WTC11 (cell line): ENCODE results near the gene GNPDA1. TPM values are rescaled to one million over a fixed set of nuclear protein-coding genes. Genes with fewer than 3 reads are reported as not detected.
"Not testable (repeated sequence)": the region's sequence is repeated elsewhere in the genome, so short reads cannot be mapped to it uniquely, and the experiment has no call there.

ENCODE experiments used
- ATAC-seq: fragments of 200-7000 bp; cut with Tn5 transposase; 2 replicates; pipeline ENCODE4 v1.10.0; 2021; ENCODE audit warnings: mild to moderate bottlenecking, moderate library complexity
- CTCF ChIA-PET: fragments of 300-600 bp; sonication (Branson Sonifier 250); formaldehyde crosslinking; loops from one replicate; lab custom pipeline; 2021; ENCODE audit warnings: antibody characterized with exemption; lab: Charles Lee
- POLR2A ChIA-PET: fragments of 350-600 bp; sonication (Branson Sonifier 250); formaldehyde crosslinking; loops from one replicate; lab custom pipeline; 2021; ENCODE audit warnings: antibody characterized with exemption; lab: Charles Lee
- DNase-seq: peaks from one replicate; pipeline ENCODE4 v3.0.0; 2021; ENCODE audit warnings: low spot score
- H3K27ac Mint-ChIP-seq: 2 replicates; pipeline ENCODE4 v1.8.0; 2021; ENCODE audit warnings: mixed read lengths
- H3K27me3 Mint-ChIP-seq: 2 replicates; pipeline ENCODE4 v1.8.0; 2021; ENCODE audit warnings: low read depth, mild to moderate bottlenecking, moderate library complexity, mixed read lengths
- H3K36me3 Mint-ChIP-seq: 2 replicates; pipeline ENCODE4 v1.8.0; 2021; ENCODE audit warnings: mixed read lengths
- H3K4me1 Mint-ChIP-seq: 2 replicates; pipeline ENCODE4 v1.8.0; 2022; ENCODE audit warnings: mixed read lengths
- H3K4me3 Mint-ChIP-seq: 2 replicates; pipeline ENCODE4 v1.8.0; 2021; ENCODE audit warnings: mild to moderate bottlenecking, moderate library complexity, mixed read lengths
- H3K9me3 Mint-ChIP-seq: 2 replicates; pipeline ENCODE4 v1.8.0; 2021; ENCODE audit warnings: mixed read lengths
- AFF4 ChIP-seq: sonication (generic); formaldehyde crosslinking; IDR thresholded peaks from 2 replicates; pipeline ENCODE4 v1.8.1; 2023; ENCODE audit warnings: mild to moderate bottlenecking, missing genetic modification reagents, borderline replicate concordance
- ATF1 ChIP-seq: sonication (generic); formaldehyde crosslinking; IDR thresholded peaks from 2 replicates; pipeline ENCODE4 v1.8.1; 2023; ENCODE audit warnings: mild to moderate bottlenecking, moderate library complexity, missing genetic modification reagents
- CBFB ChIP-seq: sonication (generic); formaldehyde crosslinking; IDR thresholded peaks from 2 replicates; pipeline ENCODE4 v1.8.1; 2022; ENCODE audit warnings: mild to moderate bottlenecking, low read depth, missing genetic modification reagents
- CREB1 ChIP-seq: sonication (generic); formaldehyde crosslinking; IDR thresholded peaks from 2 replicates; pipeline ENCODE4 v1.8.0; 2023; ENCODE audit warnings: mild to moderate bottlenecking, missing genetic modification reagents
- ELF4 ChIP-seq: sonication (generic); formaldehyde crosslinking; IDR thresholded peaks from 2 replicates; pipeline ENCODE4 v1.8.1; 2022; ENCODE audit warnings: low read depth, mild to moderate bottlenecking, moderate library complexity, missing genetic modification reagents
- FOXJ3 ChIP-seq: sonication (generic); formaldehyde crosslinking; IDR thresholded peaks from 2 replicates; pipeline ENCODE4 v1.9.0; 2021; ENCODE audit warnings: missing genetic modification reagents, mild to moderate bottlenecking, borderline replicate concordance
- FOXK1 ChIP-seq: sonication (generic); formaldehyde crosslinking; IDR thresholded peaks from 2 replicates; pipeline ENCODE4 v1.8.0; 2022; ENCODE audit warnings: mild to moderate bottlenecking, moderate library complexity, missing genetic modification reagents
- MXD4 ChIP-seq: fragments of 250-450 bp; sonication (Bioruptor Pico); IDR thresholded peaks from 2 replicates; pipeline ENCODE4 v1.8.0; 2021; ENCODE audit warnings: mild to moderate bottlenecking, moderate library complexity, borderline replicate concordance
- NFATC4 ChIP-seq: fragments of 250-450 bp; sonication (Bioruptor Pico); IDR thresholded peaks from 2 replicates; pipeline ENCODE4 v1.9.0; 2021; ENCODE audit warnings: mild to moderate bottlenecking
- NFYB ChIP-seq: sonication (generic); formaldehyde crosslinking; conservative IDR thresholded peaks from 2 replicates; pipeline ENCODE4 v1.8.0; 2022; ENCODE audit warnings: low read depth, missing genetic modification reagents
- NR2C2 ChIP-seq: sonication (generic); formaldehyde crosslinking; IDR thresholded peaks from 2 replicates; pipeline ENCODE4 v1.8.0; 2022; ENCODE audit warnings: mild to moderate bottlenecking, missing genetic modification reagents
- TCF7 ChIP-seq: sonication (generic); formaldehyde crosslinking; IDR thresholded peaks from 2 replicates; pipeline ENCODE4 v1.8.0; 2022; ENCODE audit warnings: mild to moderate bottlenecking, low read depth, missing genetic modification reagents, moderate library complexity
- USF2 ChIP-seq: sonication (generic); formaldehyde crosslinking; IDR thresholded peaks from 2 replicates; pipeline ENCODE4 v1.8.1; 2023; ENCODE audit warnings: mild to moderate bottlenecking, missing genetic modification reagents, moderate library complexity
- ZNF263 ChIP-seq: sonication (generic); formaldehyde crosslinking; IDR thresholded peaks from 2 replicates; pipeline ENCODE4 v1.8.1; 2022; ENCODE audit warnings: low read depth, mild to moderate bottlenecking, moderate library complexity, missing genetic modification reagents
- total RNA-seq: library from RNA; stranded (reverse); gene quantifications from 3 replicates; pipeline ENCODE4 v1.2.3, GENCODE V29; 2021
- TF ChIP-seq, protein P1 (sequence below): fragments of 250-450 bp; sonication (Bioruptor Pico); IDR thresholded peaks from 2 replicates; pipeline ENCODE4 v1.8.0; 2021; ENCODE audit warnings: mild to moderate bottlenecking
- TF ChIP-seq, protein P2 (sequence below): sonication (generic); formaldehyde crosslinking; conservative IDR thresholded peaks from 2 replicates; pipeline ENCODE4 v1.8.1; 2023; ENCODE audit warnings: mild to moderate bottlenecking, low read depth, missing genetic modification reagents, moderate library complexity
- TF ChIP-seq, protein P3 (sequence below): sonication (generic); formaldehyde crosslinking; IDR thresholded peaks from 2 replicates; pipeline ENCODE4 v1.8.0; 2022; ENCODE audit warnings: mild to moderate bottlenecking, missing genetic modification reagents
- TF ChIP-seq, protein P4 (sequence below): sonication (generic); formaldehyde crosslinking; conservative IDR thresholded peaks from 2 replicates; pipeline ENCODE4 v1.8.1; 2022; ENCODE audit warnings: mild to moderate bottlenecking, missing genetic modification reagents

Gene GNPDA1
- total RNA-seq, 1 experiment from 2014 or later, result 54.8 TPM

DNA sequence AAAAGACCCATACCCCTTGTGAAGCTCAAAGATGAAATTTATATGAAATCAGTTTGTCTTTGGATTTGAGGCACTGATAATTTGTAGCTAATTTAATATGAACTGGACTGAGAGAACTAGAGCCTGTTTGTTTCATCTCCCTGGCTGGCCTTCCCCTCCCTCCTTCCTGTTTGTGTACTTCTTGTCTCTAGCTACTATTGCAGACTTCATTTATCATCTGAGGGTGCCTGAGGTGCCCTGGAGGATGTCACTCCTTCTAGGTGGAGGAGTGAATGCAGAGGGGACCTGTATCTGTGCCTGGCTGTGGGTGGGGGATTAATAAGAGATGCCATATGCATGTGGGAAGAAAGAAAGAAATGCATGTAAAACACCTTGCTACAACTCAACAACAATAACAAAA lies 22.2 kb upstream of the GNPDA1 start:
- no peak overlapping the region for H3K4me3 Mint-ChIP-seq
- H3K4me1 Mint-ChIP-seq, result no peaks in the 10 kb centered on the region
- ATAC-seq (no peak), DNase-seq (no peak)
- ChIA-PET CTCF (no interaction called here), POLR2A (no interaction called here)
- TF ChIP-seq TCF7, result no peak
- no peaks in the 10 kb centered on the region for H3K36me3 Mint-ChIP-seq
- no peaks in the 10 kb centered on the region; the same call in 1 of the 2 replicates for H3K27me3 Mint-ChIP-seq
- no peak overlapping the region for H3K27ac Mint-ChIP-seq
- H3K9me3 Mint-ChIP-seq, result no peaks in the 10 kb centered on the region

DNA sequence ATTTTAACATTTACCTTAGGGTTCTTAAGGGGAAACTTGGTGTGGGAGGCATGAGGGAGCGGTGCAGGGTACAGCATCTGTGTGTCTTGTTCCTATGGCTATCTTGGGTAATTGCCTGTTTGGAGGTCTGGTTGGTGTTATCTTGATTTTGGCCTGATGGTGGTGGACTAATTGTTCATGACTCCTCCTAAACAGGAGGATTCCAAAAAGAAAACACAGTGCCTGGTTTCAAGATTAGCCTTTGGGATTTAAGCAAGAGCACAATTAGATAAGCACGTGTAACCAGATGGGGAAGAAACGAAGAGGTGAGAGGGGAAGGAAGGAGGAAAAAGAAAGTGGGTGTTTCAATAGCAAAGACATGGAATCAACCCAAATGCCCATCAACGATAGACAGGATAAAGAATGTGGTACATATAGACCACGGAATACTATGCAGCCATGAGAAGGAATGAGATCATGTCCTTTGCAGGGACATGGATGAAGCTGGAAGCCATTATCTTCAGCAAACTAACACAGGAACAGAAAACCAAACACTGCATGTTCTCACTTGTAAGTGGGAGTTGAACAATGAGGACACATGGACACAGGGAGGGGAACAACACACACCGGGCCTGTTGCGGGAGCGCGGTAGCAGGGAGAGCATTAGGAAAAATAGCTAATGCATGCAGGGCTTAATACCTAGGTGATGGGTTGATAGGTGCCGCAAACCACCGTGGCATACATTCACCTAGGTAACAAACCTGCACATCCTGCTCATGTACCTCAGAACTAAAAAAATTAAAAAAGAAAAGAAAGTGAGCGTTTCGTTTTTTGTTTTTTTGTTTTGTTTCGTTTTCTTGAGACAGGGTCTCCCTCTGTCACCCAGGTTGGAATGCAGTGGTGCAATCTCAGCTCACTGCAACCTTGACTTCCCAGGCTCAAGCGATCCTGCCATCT lies 21.1 kb upstream of the GNPDA1 start:
- ATAC-seq, H3K9me3 Mint-ChIP-seq, H3K4me1 Mint-ChIP-seq, H3K27me3 Mint-ChIP-seq, POLR2A ChIA-PET, H3K36me3 Mint-ChIP-seq, DNase-seq, H3K4me3 Mint-ChIP-seq, H3K27ac Mint-ChIP-seq: not testable (repeated sequence)
- CTCF ChIA-PET, result interaction anchor here (0.6 kb wide), 1 partner anchor 185 kb away, joined by 6 read pairs; no protein-coding TSS in a partner anchor

DNA sequence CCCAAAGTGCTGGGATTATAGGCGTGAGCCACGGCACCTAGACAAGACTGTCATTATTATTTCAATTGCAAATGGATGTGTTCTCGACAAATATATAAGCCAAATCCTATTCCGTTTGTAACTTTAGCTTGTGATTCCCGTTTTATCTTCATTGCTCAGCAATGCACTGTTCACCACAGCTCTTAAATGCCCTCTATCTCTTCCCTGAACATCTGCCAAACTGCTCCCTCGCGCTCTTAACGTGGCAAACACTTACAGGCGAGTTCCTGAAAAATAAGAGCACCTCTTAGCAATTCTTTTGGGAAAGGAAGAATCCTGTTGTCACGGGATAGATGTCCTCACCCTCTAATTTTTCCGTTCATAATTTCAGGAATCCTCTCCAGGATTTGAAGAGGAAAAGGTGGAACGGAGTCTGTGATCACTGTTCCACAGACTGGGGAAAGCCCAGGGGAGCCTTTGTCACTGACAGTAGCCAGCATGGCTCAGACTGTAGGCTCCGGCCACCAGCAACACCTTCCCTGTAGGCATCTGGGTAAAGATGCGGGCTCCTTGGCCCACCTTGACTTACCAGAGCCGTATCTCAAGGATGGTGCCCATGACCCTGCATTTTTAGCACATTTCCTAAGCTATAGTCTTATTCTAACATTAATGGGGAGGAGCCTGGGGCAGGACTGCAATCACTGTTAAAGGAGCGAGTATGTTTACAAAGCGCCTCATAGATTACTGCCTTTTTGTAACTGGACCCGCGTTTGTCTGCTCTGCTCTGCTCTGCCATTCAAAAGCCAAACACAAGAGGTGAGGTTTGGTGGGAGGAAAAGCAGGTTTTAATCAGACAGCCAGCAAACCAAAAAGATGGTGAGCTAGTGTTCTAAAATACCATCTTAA lies 20.2 kb upstream of the GNPDA1 start:
- POLR2A ChIA-PET, result no interaction called here
- CTCF ChIA-PET, result interaction anchor here (0.9 kb wide), 1 partner anchor 16 kb away, joined by 3 read pairs; no protein-coding TSS in a partner anchor
- Mint-ChIP-seq H3K36me3 (no peaks in the 10 kb centered on the region), H3K27ac (no peak overlapping the region), H3K4me1 (no peaks in the 10 kb centered on the region), H3K9me3 (no peaks in the 10 kb centered on the region), H3K27me3 (no peaks in the 10 kb centered on the region; the same call in 1 of the 2 replicates), H3K4me3 (no peak overlapping the region)
- DNase-seq, result no peak
- no peak for ATAC-seq
- TF ChIP-seq ELF4 (CRISPR knock-in tag) (no peak), FOXK1 (CRISPR knock-in tag) (no peak), NFATC4 (CRISPR knock-in tag) (no peak), CBFB (CRISPR knock-in tag) (no peak), NR2C2 (CRISPR knock-in tag) (no peak), ATF1 (CRISPR knock-in tag) (no peak), FOXJ3 (no peak), NFYB (CRISPR knock-in tag) (no peak), CREB1 (CRISPR knock-in tag) (no peak), ZNF263 (CRISPR knock-in tag) (no peak), USF2 (CRISPR knock-in tag) (no peak), MXD4 (CRISPR knock-in tag) (no peak), AFF4 (CRISPR knock-in tag) (no peak)
- TF ChIP-seq, protein P1, sequence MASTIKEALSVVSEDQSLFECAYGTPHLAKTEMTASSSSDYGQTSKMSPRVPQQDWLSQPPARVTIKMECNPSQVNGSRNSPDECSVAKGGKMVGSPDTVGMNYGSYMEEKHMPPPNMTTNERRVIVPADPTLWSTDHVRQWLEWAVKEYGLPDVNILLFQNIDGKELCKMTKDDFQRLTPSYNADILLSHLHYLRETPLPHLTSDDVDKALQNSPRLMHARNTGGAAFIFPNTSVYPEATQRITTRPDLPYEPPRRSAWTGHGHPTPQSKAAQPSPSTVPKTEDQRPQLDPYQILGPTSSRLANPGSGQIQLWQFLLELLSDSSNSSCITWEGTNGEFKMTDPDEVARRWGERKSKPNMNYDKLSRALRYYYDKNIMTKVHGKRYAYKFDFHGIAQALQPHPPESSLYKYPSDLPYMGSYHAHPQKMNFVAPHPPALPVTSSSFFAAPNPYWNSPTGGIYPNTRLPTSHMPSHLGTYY (CRISPR knock-in tag), result no peak
- TF ChIP-seq, protein P2, sequence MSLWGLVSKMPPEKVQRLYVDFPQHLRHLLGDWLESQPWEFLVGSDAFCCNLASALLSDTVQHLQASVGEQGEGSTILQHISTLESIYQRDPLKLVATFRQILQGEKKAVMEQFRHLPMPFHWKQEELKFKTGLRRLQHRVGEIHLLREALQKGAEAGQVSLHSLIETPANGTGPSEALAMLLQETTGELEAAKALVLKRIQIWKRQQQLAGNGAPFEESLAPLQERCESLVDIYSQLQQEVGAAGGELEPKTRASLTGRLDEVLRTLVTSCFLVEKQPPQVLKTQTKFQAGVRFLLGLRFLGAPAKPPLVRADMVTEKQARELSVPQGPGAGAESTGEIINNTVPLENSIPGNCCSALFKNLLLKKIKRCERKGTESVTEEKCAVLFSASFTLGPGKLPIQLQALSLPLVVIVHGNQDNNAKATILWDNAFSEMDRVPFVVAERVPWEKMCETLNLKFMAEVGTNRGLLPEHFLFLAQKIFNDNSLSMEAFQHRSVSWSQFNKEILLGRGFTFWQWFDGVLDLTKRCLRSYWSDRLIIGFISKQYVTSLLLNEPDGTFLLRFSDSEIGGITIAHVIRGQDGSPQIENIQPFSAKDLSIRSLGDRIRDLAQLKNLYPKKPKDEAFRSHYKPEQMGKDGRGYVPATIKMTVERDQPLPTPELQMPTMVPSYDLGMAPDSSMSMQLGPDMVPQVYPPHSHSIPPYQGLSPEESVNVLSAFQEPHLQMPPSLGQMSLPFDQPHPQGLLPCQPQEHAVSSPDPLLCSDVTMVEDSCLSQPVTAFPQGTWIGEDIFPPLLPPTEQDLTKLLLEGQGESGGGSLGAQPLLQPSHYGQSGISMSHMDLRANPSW (CRISPR knock-in tag), result no peak
- TF ChIP-seq, protein P3, sequence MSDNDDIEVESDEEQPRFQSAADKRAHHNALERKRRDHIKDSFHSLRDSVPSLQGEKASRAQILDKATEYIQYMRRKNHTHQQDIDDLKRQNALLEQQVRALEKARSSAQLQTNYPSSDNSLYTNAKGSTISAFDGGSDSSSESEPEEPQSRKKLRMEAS (CRISPR knock-in tag), result no peak
- TF ChIP-seq, protein P4, sequence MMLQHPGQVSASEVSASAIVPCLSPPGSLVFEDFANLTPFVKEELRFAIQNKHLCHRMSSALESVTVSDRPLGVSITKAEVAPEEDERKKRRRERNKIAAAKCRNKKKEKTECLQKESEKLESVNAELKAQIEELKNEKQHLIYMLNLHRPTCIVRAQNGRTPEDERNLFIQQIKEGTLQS (CRISPR knock-in tag), result no peak
